ENCODE results near the gene DNAJC17.

DNA sequence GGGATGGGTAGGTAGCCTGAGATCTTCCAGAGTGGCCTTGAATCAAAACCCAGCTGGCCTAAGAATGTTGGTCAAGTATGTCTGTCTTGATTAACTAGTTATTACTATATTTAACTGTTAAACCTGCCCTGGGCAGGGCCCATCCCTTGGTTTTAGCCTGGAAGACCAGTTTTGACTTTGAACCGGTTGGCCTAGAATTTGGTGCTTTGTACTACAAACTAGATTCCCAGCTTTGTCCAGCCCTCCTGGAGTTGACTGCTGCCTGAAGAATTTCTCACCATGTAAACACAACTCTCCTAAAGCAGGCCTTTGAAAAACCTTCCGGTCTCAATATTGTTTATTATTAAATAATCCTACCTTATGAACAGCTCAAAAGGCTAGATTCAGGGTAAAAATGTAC is 21.5 kb downstream of the DNAJC17 start:
- TF ChIP-seq EZH2 (IDR thresholded peaks at IDR 0.05; ENCODE audit: borderline replicate concordance) (no peak), EZH2phosphoT487 (IDR thresholded peaks at IDR 0.05; ENCODE audit: low read depth, severe bottlenecking, unreplicated experiment) (no peak)
- TF ChIP-seq, protein P1, sequence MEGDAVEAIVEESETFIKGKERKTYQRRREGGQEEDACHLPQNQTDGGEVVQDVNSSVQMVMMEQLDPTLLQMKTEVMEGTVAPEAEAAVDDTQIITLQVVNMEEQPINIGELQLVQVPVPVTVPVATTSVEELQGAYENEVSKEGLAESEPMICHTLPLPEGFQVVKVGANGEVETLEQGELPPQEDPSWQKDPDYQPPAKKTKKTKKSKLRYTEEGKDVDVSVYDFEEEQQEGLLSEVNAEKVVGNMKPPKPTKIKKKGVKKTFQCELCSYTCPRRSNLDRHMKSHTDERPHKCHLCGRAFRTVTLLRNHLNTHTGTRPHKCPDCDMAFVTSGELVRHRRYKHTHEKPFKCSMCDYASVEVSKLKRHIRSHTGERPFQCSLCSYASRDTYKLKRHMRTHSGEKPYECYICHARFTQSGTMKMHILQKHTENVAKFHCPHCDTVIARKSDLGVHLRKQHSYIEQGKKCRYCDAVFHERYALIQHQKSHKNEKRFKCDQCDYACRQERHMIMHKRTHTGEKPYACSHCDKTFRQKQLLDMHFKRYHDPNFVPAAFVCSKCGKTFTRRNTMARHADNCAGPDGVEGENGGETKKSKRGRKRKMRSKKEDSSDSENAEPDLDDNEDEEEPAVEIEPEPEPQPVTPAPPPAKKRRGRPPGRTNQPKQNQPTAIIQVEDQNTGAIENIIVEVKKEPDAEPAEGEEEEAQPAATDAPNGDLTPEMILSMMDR (IDR thresholded peaks at IDR 0.05; ENCODE audit: poor library complexity), result no peak

Data from hepatocyte (in vitro differentiated cells).